Right ventricle myocardium inferior (tissue), 1 donor: Measurements from ENCODE around the gene ABHD12. TPM values are rescaled to one million over a fixed set of nuclear protein-coding genes. Genes with fewer than 3 reads are reported as not detected.
"Not testable (repeated sequence)": the region's sequence is repeated elsewhere in the genome, so short reads cannot be mapped to it uniquely, and the experiment has no call there.

ENCODE experiments used
- ATAC-seq: fragments of 200-7000 bp; cut with Tn5 transposase; one replicate; pipeline ENCODE4 v1.9.1; 2020; ENCODE audit warnings: mild to moderate bottlenecking, moderate library complexity
- DNase-seq: peaks from one replicate; pipeline ENCODE4 v3.0.0; 2021; ENCODE audit errors: missing footprints
- intact Hi-C: fragments of 100-400 bp; cut with DNase I; formaldehyde crosslinking; loops from one replicate; pipeline ENCODE4 v1.11.0; 2022
- long read RNA-seq: library from polyadenylated mRNA; unstranded; transcript quantifications from one replicate; pipeline ENCODE4 v2.0.0, GENCODE V29; 2021
- total RNA-seq: library from RNA; stranded (reverse); fragmentation: NEBNext Ultra II Directional; extraction: Animal tissue kit (Norgen Biotek cat#: 25700); gene quantifications from one replicate; pipeline ENCODE4 v1.2.1, GENCODE V29; 2021
- donor health status: DM: no; HTN: yes; CAD: no; lungs with severe emphysema.

The ABHD12 gene
- total RNA-seq: 23.3 TPM
- long read RNA-seq, transcript ABHD12-201 (13 exons, 2,117 nt): major isoform, 21 of 44 reads
- long read RNA-seq, partial matches to known transcripts: 4 of 44 reads
- long read RNA-seq, other reads (novel, unspliced or antisense): 15 of 44 reads

DNA sequence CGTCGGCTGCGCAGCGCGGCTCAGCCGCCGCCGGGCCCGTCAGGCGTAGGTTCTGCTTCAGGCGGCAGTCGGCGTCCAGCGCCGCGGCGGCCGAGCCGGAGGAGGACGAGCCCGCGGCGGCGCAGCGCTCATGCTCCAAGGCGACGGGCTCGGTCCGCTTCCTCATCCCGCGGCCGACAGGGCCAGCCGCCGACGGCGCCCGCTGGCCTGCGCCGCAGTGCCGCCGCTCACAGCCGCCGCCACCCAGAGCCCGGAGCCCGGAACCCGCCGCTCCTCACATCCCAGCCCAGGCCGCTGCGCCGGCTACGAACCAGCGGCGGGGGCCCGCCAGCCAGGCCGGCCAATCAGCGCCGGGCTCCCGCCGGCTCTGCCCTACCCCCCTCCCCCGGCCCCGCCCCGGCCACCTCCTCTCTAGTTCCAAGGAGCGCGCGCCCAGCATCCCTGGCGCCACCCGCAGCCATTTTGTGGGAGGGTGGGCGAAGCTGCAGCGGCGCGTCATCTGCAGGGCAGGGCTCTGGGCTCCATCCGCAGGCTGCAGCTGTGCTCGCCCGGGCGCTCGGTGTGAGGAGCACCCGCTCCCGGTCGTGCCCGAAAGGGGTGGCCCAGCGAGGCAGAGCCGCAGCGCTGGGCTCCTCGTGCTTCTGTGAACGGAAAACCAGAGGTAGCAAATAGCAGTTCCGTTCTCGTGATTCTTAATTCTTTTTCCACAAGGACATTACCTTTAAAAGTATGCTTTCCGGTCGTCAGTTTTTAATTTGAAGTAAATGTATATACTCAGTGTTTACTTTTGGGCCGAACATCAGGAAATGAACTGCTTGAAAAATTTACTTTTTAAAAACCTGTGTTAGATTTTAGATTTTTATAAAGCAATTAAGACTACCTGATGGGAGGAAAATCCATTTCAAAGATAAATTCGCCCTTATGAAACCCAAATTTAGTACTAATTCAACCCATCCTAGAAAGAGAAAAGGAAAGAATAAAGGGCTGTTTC is at the start of gene ABHD12:
Gene ABHD12, minus strand, starts transcription at position 298 of the 991 bp plus-strand sequence. Its CDS starts 132 bp downstream, at position 166.
- intact Hi-C loops: loop anchor here (2.0 to 5.0 kb wide), 4 partner anchors 134 to 398 kb away; partner anchors contain the start of genes APMAP and ENTPD6
- peak; percentile 99 for ATAC-seq

DNA sequence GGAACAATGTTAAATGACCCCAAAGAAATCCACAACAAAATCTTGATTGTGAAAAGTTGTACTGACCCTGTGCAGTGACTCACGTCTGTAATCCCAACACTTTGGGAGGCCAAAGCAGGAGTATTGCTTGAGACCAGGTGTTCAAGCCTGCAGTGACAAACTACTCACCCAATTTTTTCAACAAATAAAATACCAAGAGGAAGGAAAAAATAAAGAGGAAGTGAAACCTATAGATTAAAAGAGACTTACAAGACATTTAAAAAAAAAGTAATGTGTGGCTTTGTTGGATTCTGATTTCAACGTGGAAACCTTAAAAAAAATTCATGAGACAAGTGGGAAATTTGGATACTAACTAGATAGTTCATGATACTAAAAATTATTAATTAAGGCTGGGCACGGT is 48.7 kb upstream of the ABHD12 start:
- intact Hi-C loops: no loop called here
- no peak for ATAC-seq
- no peak for DNase-seq

More for the DNA sequence above, at the start of gene ABHD12:
- peak; percentile 98 for DNase-seq

- ATAC-seq: peak; percentile 57
- DNase-seq: no peak
Measured at GRCh38 chr20:25437153-25437581, 46.5 kb upstream of the ABHD12 start.

GRCh38 chr20:25424536-25424935 is 33.9 kb upstream of the ABHD12 start:
- intact Hi-C loops: no loop called here
- no peak for DNase-seq
- ATAC-seq: no peak

More at GRCh38 chr20:25437153-25437581, 46.5 kb upstream of the ABHD12 start:
- intact Hi-C loops: no loop called here

DNA sequence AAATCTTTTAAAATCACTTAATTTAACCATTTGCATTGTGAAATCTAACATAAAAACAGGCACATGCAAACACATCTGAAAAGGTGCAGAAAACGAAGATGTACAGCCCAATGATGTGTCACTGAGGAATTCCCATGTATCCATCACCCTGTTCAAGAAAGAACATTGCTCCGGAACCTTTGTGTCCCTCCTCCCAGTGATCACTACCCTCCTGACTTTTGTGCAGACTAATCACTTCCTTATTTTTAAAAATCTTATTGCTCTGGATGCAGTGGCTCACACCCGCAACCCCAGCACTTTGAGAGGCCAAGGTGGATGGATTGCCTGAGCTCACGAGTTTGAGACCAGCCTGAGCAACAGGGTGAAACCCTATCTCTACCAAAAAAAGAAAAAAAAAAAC is 31.4 kb upstream of the ABHD12 start:
- intact Hi-C loops: no loop called here
- no peak for ATAC-seq

GRCh38 chr20:25421102-25421501 is 30.5 kb upstream of the ABHD12 start:
- DNase-seq: no peak
- intact Hi-C loops: no loop called here
- no peak for ATAC-seq

More for the DNA sequence above, 31.4 kb upstream of the ABHD12 start:
- no peak for DNase-seq

DNA sequence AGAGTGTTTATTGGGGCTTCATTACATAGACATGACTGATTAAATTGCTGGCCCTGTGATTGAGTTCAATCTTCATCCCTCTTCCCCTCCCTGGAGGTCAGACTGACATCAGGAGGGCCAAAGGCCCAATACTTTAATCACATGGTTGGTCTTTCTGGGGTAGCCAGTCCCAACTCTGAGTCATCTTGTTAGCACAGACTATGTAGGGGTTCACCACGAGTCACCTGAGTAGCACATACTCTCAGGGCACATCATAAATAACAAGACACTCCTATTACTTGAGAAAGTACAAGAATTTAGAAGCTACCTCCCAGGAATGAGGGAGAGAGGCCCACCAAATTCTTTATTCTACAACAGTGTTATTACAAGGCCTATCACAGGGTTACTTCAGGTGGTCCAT is 28.1 kb upstream of the ABHD12 start:
- ATAC-seq (no peak), DNase-seq (no peak)
- intact Hi-C loops: no loop called here

DNA sequence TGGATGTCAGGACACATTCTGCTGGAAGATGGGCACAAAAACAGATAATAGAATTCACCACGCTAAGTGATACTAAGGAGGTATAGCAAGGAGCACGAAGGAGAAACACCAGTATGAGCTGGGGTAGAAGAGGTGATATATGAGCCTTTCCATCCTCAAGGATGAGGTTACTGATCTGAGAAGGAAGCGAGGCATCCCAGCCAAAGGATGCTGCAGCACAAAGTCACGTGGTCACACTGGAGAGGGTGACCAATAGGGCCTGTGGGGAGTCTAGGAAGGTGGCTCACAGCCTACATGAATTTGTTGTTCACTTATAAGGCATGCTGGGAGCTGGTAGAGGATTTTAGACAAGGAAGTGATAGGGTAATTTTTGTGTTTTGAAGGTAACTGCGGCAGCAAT is 18.3 kb upstream of the ABHD12 start:
- intact Hi-C loops: no loop called here
- DNase-seq (no peak), ATAC-seq (no peak)

GRCh38 chr20:25408170-25408547 is 17.5 kb upstream of the ABHD12 start:
- intact Hi-C loops: no loop called here
- ATAC-seq (no peak), DNase-seq (no peak)

GRCh38 chr20:25407311-25408169 is 16.9 kb upstream of the ABHD12 start, which contains the start of gene GINS1:
TSS of gene GINS1 (plus strand) at chr20:25407673. CDS start at chr20:25407821, 148 bp downstream.
- intact Hi-C loops: no loop called here
- ATAC-seq (peak; percentile 92), DNase-seq (peak; percentile 90)

- ATAC-seq (no peak), DNase-seq (no peak)
- intact Hi-C loops: no loop called here
Measured at GRCh38 chr20:25402583-25402982, 11.9 kb upstream of the ABHD12 start.

- DNase-seq, intact Hi-C loops, ATAC-seq: not testable (repeated sequence)
Measured at GRCh38 chr20:25400291-25400732, 9.7 kb upstream of the ABHD12 start.

DNA sequence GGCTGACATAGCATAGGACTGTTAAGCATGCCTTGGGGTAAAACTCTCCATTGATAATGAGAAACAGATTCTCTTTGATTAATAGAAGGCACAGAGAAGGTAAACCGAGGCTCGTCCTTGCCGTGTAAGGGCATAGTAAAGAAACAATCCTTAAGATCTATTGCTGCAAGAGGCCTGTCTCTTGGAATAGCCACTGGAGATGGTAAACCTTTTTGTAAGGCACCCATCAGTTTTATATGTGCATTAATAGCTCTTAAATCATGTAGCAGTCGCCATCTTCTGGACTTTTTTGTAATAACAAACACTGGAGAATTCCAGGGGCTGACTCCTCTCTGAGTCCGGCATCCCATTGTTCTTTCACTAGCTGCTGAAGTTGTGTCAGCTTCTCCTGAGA is 8.4 kb upstream of the ABHD12 start:
- intact Hi-C loops: loop anchor here (5.0 kb wide), 1 partner anchor 102 kb away; no protein-coding TSS in a partner anchor
- peak; percentile 86 for ATAC-seq
- DNase-seq: no peak

- intact Hi-C loops: loop anchor here (5.0 kb wide), 1 partner anchor 101 kb away; no protein-coding TSS in a partner anchor
- DNase-seq: no peak
- ATAC-seq: no peak
Measured at GRCh38 chr20:25398376-25399036, 7.9 kb upstream of the ABHD12 start.

DNA sequence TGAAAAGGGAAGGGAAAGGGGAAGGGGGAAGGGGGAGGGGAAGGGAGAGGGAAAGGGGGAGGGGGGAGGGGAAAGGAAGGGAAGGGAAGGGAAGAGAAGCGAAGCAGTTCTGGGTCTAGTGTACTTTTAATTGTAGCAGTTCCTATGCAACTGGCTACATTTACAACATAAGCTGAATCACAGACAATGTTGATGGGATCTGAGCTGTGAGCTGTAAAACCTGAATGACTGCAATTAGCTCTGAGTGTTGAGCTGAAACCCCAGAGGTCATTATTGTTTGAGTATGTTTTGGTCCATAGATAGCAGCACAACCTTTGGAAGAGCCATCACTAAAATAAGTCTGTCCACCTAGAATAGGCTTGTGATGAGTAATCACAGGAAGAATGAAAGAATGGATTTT is 7.2 kb upstream of the ABHD12 start:
- ATAC-seq: no peak
- intact Hi-C loops: loop anchor here (2.0 to 5.0 kb wide), 2 partner anchors 61 to 101 kb away; no protein-coding TSS in a partner anchor

DNA sequence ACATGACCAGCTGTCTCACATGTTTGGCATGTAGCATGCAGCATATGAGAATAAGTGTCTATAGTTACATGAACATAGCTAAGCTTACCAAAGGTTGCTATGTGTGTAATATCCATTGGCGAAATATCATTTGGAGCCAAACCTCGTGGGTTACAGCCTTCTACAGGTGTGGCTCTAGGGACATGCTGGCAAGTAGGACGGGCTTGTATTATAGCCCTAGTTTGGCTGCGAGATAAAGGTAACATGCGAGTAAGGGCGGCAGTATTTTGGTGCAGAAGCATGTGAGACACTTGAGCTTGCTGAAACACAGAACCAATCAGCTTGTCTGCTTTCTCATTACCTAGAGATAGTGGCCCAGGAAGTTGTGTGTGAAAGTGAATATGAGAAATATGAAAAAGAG is 6.5 kb upstream of the ABHD12 start:
- DNase-seq (no peak), ATAC-seq (no peak)
- intact Hi-C loops: loop anchor here (2.0 to 5.0 kb wide), 2 partner anchors 60 to 100 kb away; no protein-coding TSS in a partner anchor

More for the DNA sequence above, 7.2 kb upstream of the ABHD12 start:
- DNase-seq: no peak

- DNase-seq (no peak), ATAC-seq (no peak)
- intact Hi-C loops: loop anchor here (5.0 kb wide), 4 partner anchors 98 to 323 kb away; partner anchors contain the start of gene ENTPD6
Measured at GRCh38 chr20:25394996-25395395, 4.4 kb upstream of the ABHD12 start.

DNA sequence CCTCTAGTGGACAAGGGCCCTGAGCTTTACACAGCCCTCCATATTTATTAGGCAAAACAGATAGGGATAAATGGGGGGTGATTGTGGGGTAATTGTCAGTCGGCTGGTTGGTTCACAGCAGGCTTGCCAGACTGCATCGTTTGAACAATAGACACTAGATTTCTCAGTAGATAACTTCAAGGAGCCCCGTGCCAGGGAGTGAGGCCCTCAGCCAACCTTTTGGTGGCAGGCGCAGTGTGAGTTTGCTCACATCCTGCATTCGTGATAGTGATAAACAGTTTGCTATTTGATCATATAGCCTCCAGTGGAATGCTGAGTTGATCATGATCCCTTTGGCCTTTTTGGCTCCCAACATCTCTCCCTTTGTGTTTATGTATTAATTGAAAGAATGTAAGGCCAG is 3.6 kb upstream of the ABHD12 start:
- ATAC-seq (no peak), DNase-seq (no peak)
- intact Hi-C loops: loop anchor here (5.0 kb wide), 3 partner anchors 137 to 322 kb away; partner anchors contain the start of gene ENTPD6
